Neural cell (in vitro differentiated cells): ENCODE data around the gene SLC39A3. TPM values are rescaled to one million over a fixed set of nuclear protein-coding genes. Genes with fewer than 3 reads are reported as not detected.

Experiments
- H2AFZ ChIP-seq: fragments of 200-600, 300-800 bp; sonication (generic), shearing (Covaris generic); 2 replicates; pipeline ENCODE4 v1.6.0; 2014; ENCODE audit warnings: low read depth, mild to moderate bottlenecking, antibody characterized with exemption, low read length, moderate library complexity
- H3F3A ChIP-seq: fragments of 200-600 bp; shearing (Covaris generic); 2 replicates; pipeline ENCODE4 v1.6.1; 2016; ENCODE audit warnings: mild to moderate bottlenecking, moderate library complexity, mixed read lengths, antibody characterized with exemption, low read length; ENCODE audit not compliant: insufficient read depth, poor library complexity, severe bottlenecking
- H3K27ac ChIP-seq: fragments of 200-600, 300-800 bp; sonication (generic), shearing (Covaris generic); 2 replicates; pipeline ENCODE4 v1.5.1; 2014; ENCODE audit warnings: mild to moderate bottlenecking, low read length, moderate library complexity
- H3K27me3 ChIP-seq: fragments of 300-800, 200-600 bp; sonication (generic), shearing (Covaris generic); 2 replicates; pipeline ENCODE4 v1.6.0; 2014; ENCODE audit warnings: mild to moderate bottlenecking, low read depth, low read length, moderate library complexity; ENCODE audit not compliant: insufficient read depth
- H3K36me3 ChIP-seq: fragments of 300-800, 200-600 bp; sonication (generic), shearing (Covaris generic); 2 replicates; pipeline ENCODE4 v1.5.1; 2014; ENCODE audit warnings: mild to moderate bottlenecking, antibody characterized with exemption, low read length, moderate library complexity; ENCODE audit not compliant: insufficient read depth
- H3K4me2 ChIP-seq: fragments of 300-800, 200-600 bp; sonication (generic), shearing (Covaris generic); 2 replicates; pipeline ENCODE4 v1.6.0; 2014; ENCODE audit warnings: mild to moderate bottlenecking, low read length
- H3K4me3 ChIP-seq: fragments of 300-800, 200-600 bp; sonication (generic), shearing (Covaris generic); 2 replicates; pipeline ENCODE4 v1.5.1; 2014; ENCODE audit warnings: mild to moderate bottlenecking, low read length, moderate library complexity
- H3K79me2 ChIP-seq: fragments of 200-600 bp; shearing (Covaris generic); replicated peaks from 2 replicates; pipeline ENCODE4 v1.6.0; 2014; ENCODE audit warnings: mild to moderate bottlenecking, low read length, moderate library complexity; ENCODE audit not compliant: insufficient read depth
- H3K9ac ChIP-seq: fragments of 300-800, 200-600 bp; sonication (generic), shearing (Covaris generic); 2 replicates; pipeline ENCODE4 v1.6.1; 2016; ENCODE audit warnings: mild to moderate bottlenecking, low read length, mixed read lengths
- H3K9me2 ChIP-seq: fragments of 200-600 bp; shearing (Covaris generic); 2 replicates; pipeline ENCODE4 v1.6.1; 2016; ENCODE audit warnings: mild to moderate bottlenecking, low read length, mixed read lengths; ENCODE audit not compliant: insufficient read depth
- H3K9me3 ChIP-seq: fragments of 200-600, 300-800 bp; sonication (generic), shearing (Covaris generic); 2 replicates; pipeline ENCODE4 v1.6.1; 2016; ENCODE audit warnings: mild to moderate bottlenecking, mixed run types, low read length, moderate library complexity, mixed read lengths
- H4K20me1 ChIP-seq: fragments of 200-600 bp; shearing (Covaris generic); 2 replicates; pipeline ENCODE4 v1.6.1; 2016; ENCODE audit warnings: mild to moderate bottlenecking, mixed run types; ENCODE audit not compliant: insufficient read depth
- EP300 ChIP-seq: fragments of 450-650 bp; conservative IDR thresholded peaks from 2 replicates; pipeline ENCODE4 v1.6.1; 2014; ENCODE audit warnings: antibody characterized with exemption, mild to moderate bottlenecking, moderate library complexity; ENCODE audit not compliant: poor library complexity, severe bottlenecking
- MXI1 ChIP-seq: fragments of 450-650 bp; conservative IDR thresholded peaks from 2 replicates; pipeline ENCODE4 v1.6.1; 2014; ENCODE audit warnings: antibody characterized with exemption, mild to moderate bottlenecking; ENCODE audit not compliant: poor library complexity, severe bottlenecking
- POLR2AphosphoS5 ChIP-seq: IDR thresholded peaks from 2 replicates; pipeline ENCODE4 v1.6.1; 2012
- RAD21 ChIP-seq: fragments of 450-650 bp; conservative IDR thresholded peaks from 2 replicates; pipeline ENCODE4 v1.6.1; 2014; ENCODE audit warnings: antibody characterized with exemption, mild to moderate bottlenecking, moderate library complexity
- REST ChIP-seq: IDR thresholded peaks from 2 replicates; pipeline ENCODE4 v1.6.1; 2012; ENCODE audit warnings: borderline replicate concordance
- SMC3 ChIP-seq: fragments of 450-650 bp; conservative IDR thresholded peaks from 2 replicates; pipeline ENCODE4 v1.6.1; 2014; ENCODE audit warnings: antibody characterized with exemption, mild to moderate bottlenecking, moderate library complexity; ENCODE audit not compliant: poor library complexity
- TAF1 ChIP-seq: IDR thresholded peaks from 2 replicates; pipeline ENCODE4 v1.6.1; 2012; ENCODE audit warnings: low read depth
- polyA plus RNA-seq: library from polyadenylated mRNA; depleted of rRNA; stranded (reverse); fragments of >200 nt; gene quantifications from 2 replicates; pipeline ENCODE4 v1.2.3, GENCODE V29; 2014

The SLC39A3 gene
- polyA plus RNA-seq, 1 donor from 2014 or later = 72.8 TPM

- H3F3A ChIP-seq = no peaks in the 10 kb centered on the region
- no peak for TF ChIP-seq SMC3
- H3K9ac ChIP-seq = no peak overlapping the region
- no peaks in the 10 kb centered on the region for H3K36me3 ChIP-seq
- H3K4me2 ChIP-seq = no peak overlapping the region
- H3K9me3 ChIP-seq = no peaks in the 10 kb centered on the region
- no peaks in the 10 kb centered on the region for H3K27me3 ChIP-seq
- no peaks in the 10 kb centered on the region for H3K9me2 ChIP-seq
- no peaks in the 10 kb centered on the region for H3K79me2 ChIP-seq
- no peaks in the 10 kb centered on the region for H4K20me1 ChIP-seq
- H3K4me3 ChIP-seq = no peak overlapping the region
- H3K27ac ChIP-seq = no peak overlapping the region
- no peak overlapping the region for H2AFZ ChIP-seq
Measured at GRCh38 chr19:2761309-2761677, 21.5 kb upstream of the SLC39A3 start.

GRCh38 chr19:2759965-2760364 is 20.1 kb upstream of the SLC39A3 start:
- Histone ChIP-seq H3F3A (no peaks in the 10 kb centered on the region), H3K9me2 (no peaks in the 10 kb centered on the region), H3K9ac (no peak overlapping the region), H3K27me3 (no peaks in the 10 kb centered on the region), H3K27ac (no peak overlapping the region), H3K9me3 (no peaks in the 10 kb centered on the region), H3K4me2 (no peak overlapping the region), H3K4me3 (no peak overlapping the region), H4K20me1 (no peaks in the 10 kb centered on the region), H2AFZ (no peak overlapping the region), H3K36me3 (no peaks in the 10 kb centered on the region), H3K79me2 (no peaks in the 10 kb centered on the region)
- no peak for TF ChIP-seq MXI1
- TF ChIP-seq POLR2AphosphoS5 = no peak

GRCh38 chr19:2759362-2759761 is 19.5 kb upstream of the SLC39A3 start:
- Histone ChIP-seq H3F3A (no peaks in the 10 kb centered on the region), H4K20me1 (no peaks in the 10 kb centered on the region), H3K79me2 (no peaks in the 10 kb centered on the region), H3K27ac (no peak overlapping the region), H3K36me3 (no peaks in the 10 kb centered on the region), H3K4me3 (no peak overlapping the region), H3K9me3 (no peaks in the 10 kb centered on the region), H3K9me2 (no peaks in the 10 kb centered on the region), H3K27me3 (no peaks in the 10 kb centered on the region), H3K4me2 (no peak overlapping the region), H3K9ac (no peak overlapping the region), H2AFZ (no peak overlapping the region)
- TF ChIP-seq EP300 = no peak
- TF ChIP-seq POLR2AphosphoS5 = no peak
- TF ChIP-seq MXI1 = no peak
- TF ChIP-seq SMC3 = no peak
- no peak for TF ChIP-seq REST
- no peak for TF ChIP-seq RAD21
- TF ChIP-seq TAF1 = no peak
